K562 (cell line): ENCODE data around the gene CST8. TPM values are rescaled to one million over a fixed set of nuclear protein-coding genes. Genes with fewer than 3 reads are reported as not detected.

Experiments used
- ATAC-seq: fragments of 200-7000 bp; cut with Tn5 transposase; 3 replicates; pipeline ENCODE4 v1.9.1; 2020; ENCODE audit warnings: moderate library complexity
- BruUV-seq: library from RNA; stranded (reverse); fragments of 400-500 nt; replicated peaks from 2 replicates; lab custom pipeline; 2021; lab: Mats Ljungman, UMichigan
- CTCF ChIA-PET: fragments of 300-600 bp; formaldehyde crosslinking; extraction: SDS; loops from one replicate; lab custom pipeline; 2021; ENCODE audit warnings: low intra/inter-chr PET ratio; lab: Yijun Ruan, JAX
- POLR2A ChIA-PET: fragments of 300-600, 350-650 bp; sonication (Branson Sonifier 250); formaldehyde crosslinking; extraction: SDS; loops from one replicate; lab custom pipeline; 2021; ENCODE audit warnings: antibody characterized with exemption, inconsistent platforms; lab: Yijun Ruan, JAX
- DNase-seq, 4 experiments: peaks; one replicate each; pipeline versions ENCODE4 v3.0.0 to v3.0.0-alpha.2; 2011 to 2018; ENCODE audit warnings: low spot score in 3 of 4, mixed read lengths in 3 of 4; ENCODE audit errors: extremely low read depth in 1 of 4
- FAIRE-seq: peaks from 2 replicates; lab custom pipeline; 2011; peaks lifted over from hg19 to GRCh38; lab: Jason Lieb, UNC
- H2AFZ ChIP-seq: 2 replicates; pipeline ENCODE4 v1.6.0; 2011; ENCODE audit warnings: low read depth, low read length, control low read depth, inconsistent platforms
- H3K27ac ChIP-seq: fragments of 200-600 bp; 3 replicates; pipeline ENCODE4 v1.8.0; 2011; ENCODE audit warnings: low read depth, mild to moderate bottlenecking, control low read depth, inconsistent platforms, low read length, moderate library complexity, mixed read lengths; ENCODE audit errors: extremely low read depth
- H3K27me3 ChIP-seq, 2 experiments: fragments of 300-600 bp in 1 of 2; 2 replicates in 1 of 2; 3 replicates in 1 of 2; pipeline versions ENCODE4 v1.6.0 to v1.8.0; 2011; ENCODE audit warnings: inconsistent platforms in 2 of 2, low read length in 2 of 2, mild to moderate bottlenecking in 1 of 2, mixed read lengths in 1 of 2, moderate library complexity in 1 of 2; ENCODE audit not compliant: control insufficient read depth in 2 of 2, insufficient read depth in 2 of 2
- H3K36me3 ChIP-seq: fragments of 300-600 bp; 3 replicates; pipeline ENCODE4 v1.8.0; 2011; ENCODE audit warnings: mild to moderate bottlenecking, low read length, inconsistent platforms; ENCODE audit not compliant: control insufficient read depth, insufficient read depth
- H3K4me1 ChIP-seq, 2 experiments: fragments of 200-600 bp in 1 of 2; replicated peaks in 1 of 2; 2 replicates in 1 of 2; 3 replicates in 1 of 2; pipeline versions ENCODE4 v1.5.1 to v1.8.0; 2011; ENCODE audit warnings: inconsistent platforms in 2 of 2, low read length in 2 of 2, mild to moderate bottlenecking in 1 of 2, mixed read lengths in 1 of 2, moderate library complexity in 1 of 2; ENCODE audit not compliant: control insufficient read depth in 2 of 2, insufficient read depth in 2 of 2
- H3K4me2 ChIP-seq: 2 replicates; pipeline ENCODE4 v1.6.1; 2011; ENCODE audit warnings: low read length, control low read depth, inconsistent platforms, mixed read lengths; ENCODE audit not compliant: insufficient read depth
- H3K4me3 ChIP-seq: fragments of 200-600 bp; sonication (generic), shearing (Covaris generic); 2 replicates; pipeline ENCODE4 v1.5.1; 2016; ENCODE audit warnings: control low read depth, inconsistent platforms
- H3K79me2 ChIP-seq: fragments of 200-600 bp; 3 replicates; pipeline ENCODE4 v1.8.0; 2011; ENCODE audit warnings: low read length, inconsistent platforms; ENCODE audit not compliant: control insufficient read depth, insufficient read depth
- H3K9ac ChIP-seq, 2 experiments: 2 replicates each; pipeline versions ENCODE4 v1.6.0 to v1.6.1; 2011; ENCODE audit warnings: low read depth in 2 of 2, low read length in 2 of 2, control low read depth in 1 of 2, inconsistent platforms in 1 of 2, mild to moderate bottlenecking in 1 of 2, mixed read lengths in 1 of 2; ENCODE audit not compliant: insufficient read depth in 1 of 2
- H3K9me1 ChIP-seq: one replicate; pipeline ENCODE4 v1.6.0; 2011; ENCODE audit warnings: inconsistent platforms, mild to moderate bottlenecking, low read length, moderate library complexity; ENCODE audit not compliant: control insufficient read depth, insufficient read depth
- H3K9me3 ChIP-seq: replicated peaks from 2 replicates; pipeline ENCODE4 v1.5.1; 2011; ENCODE audit warnings: low read depth, low read length, inconsistent platforms; ENCODE audit not compliant: control insufficient read depth, insufficient read depth
- H4K20me1 ChIP-seq: replicated peaks from 2 replicates; pipeline ENCODE4 v1.6.1; 2011; ENCODE audit warnings: low read length, inconsistent platforms, mixed read lengths; ENCODE audit not compliant: control insufficient read depth, insufficient read depth
- GABPB2 ChIP-seq: fragments of 250-450 bp; sonication (Bioruptor Pico); conservative IDR thresholded peaks from 2 replicates; pipeline ENCODE4 v1.5.1; 2021; ENCODE audit warnings: mild to moderate bottlenecking
- JUND ChIP-seq, 2 experiments: IDR thresholded peaks; 2 replicates in 1 of 2; 3 replicates in 1 of 2; pipeline ENCODE4 v1.6.1; 2011; ENCODE audit warnings: borderline replicate concordance in 2 of 2, low read depth in 2 of 2, low read length in 2 of 2, improper control_type of control experiment in 1 of 2, missing biosample characterization in 1 of 2, missing genetic modification characterization in 1 of 2, missing genetic modification reagents in 1 of 2
- RFX5 ChIP-seq: IDR thresholded peaks from 2 replicates; pipeline ENCODE4 v1.6.1; 2011; ENCODE audit warnings: low read depth, mild to moderate bottlenecking, improper control_type of control experiment, low read length
- SMAD3 ChIP-seq: fragments of 450-650 bp; formaldehyde crosslinking; conservative IDR thresholded peaks from 2 replicates; pipeline ENCODE4 v1.4.0; 2020; ENCODE audit warnings: mild to moderate bottlenecking
- SMARCE1 ChIP-seq: fragments of 450-650 bp; IDR thresholded peaks from 2 replicates; pipeline ENCODE4 v1.7.1; 2016; ENCODE audit warnings: mild to moderate bottlenecking
- TAF1 ChIP-seq: IDR thresholded peaks from 2 replicates; pipeline ENCODE4 v1.6.1; 2011; ENCODE audit warnings: mild to moderate bottlenecking, low read length, moderate library complexity; ENCODE audit not compliant: insufficient read depth, control insufficient read depth, severe bottlenecking; ENCODE audit errors: extremely low read depth
- ZNF263 ChIP-seq: sonication (generic); formaldehyde crosslinking; IDR thresholded peaks from 2 replicates; pipeline ENCODE4 v1.8.0; 2022; ENCODE audit warnings: mild to moderate bottlenecking, missing genetic modification reagents, borderline replicate concordance
- ZNF518B ChIP-seq: fragments of 250-450 bp; sonication (Bioruptor Pico); IDR thresholded peaks from 2 replicates; pipeline ENCODE4 v1.5.0; 2021; ENCODE audit warnings: mild to moderate bottlenecking, moderate library complexity
- WGBS: fragments of 100-300 bp; shearing (Covaris generic); methylation state at CpG from one replicate; pipeline ENCODE4 v1.1.6; 2016; ENCODE audit warnings: low coverage, mixed read lengths; ENCODE audit not compliant: insufficient coverage; ENCODE audit errors: missing lambda C conversion rate; 5-methylcytosine and 5-hydroxymethylcytosine counted together
- in situ Hi-C: fragments of 300-500 bp; cut with MboI; formaldehyde crosslinking; loops from 4 replicates; pipeline ENCODE4 v1.15.0; 2018; ENCODE audit warnings: inconsistent platforms, mixed read lengths
- intact Hi-C: fragments of 100-400 bp; cut with micrococcal nuclease; formaldehyde crosslinking; loops from 2 replicates; pipeline ENCODE4 v1.14.2; 2022
- polyA plus RNA-seq, 8 experiments: library from polyadenylated mRNA; depleted of rRNA in 4 of 8; stranded (reverse) in 5 of 8; unstranded in 3 of 8; fragments of >200 nt; fragmentation: Nextera tagmentation in 2 of 8; fragmentation: Illumina TruSeq in 1 of 8; extraction: Ambion mirVana in 2 of 8; extraction: Trizol in 1 of 8; gene quantifications; 2 replicates each; pipeline versions ENCODE4 v1.2.1 to v1.2.3, GENCODE V29; 2011 to 2014; ENCODE audit warnings: inconsistent platforms in 1 of 8, missing spikeins in 1 of 8
- total RNA-seq, 7 experiments: library from RNA; depleted of rRNA in 6 of 7; stranded (reverse); fragments of >200 nt in 6 of 7; fragmentation: Illumina TruSeq in 2 of 7; extraction: Trizol in 2 of 7; gene quantifications; 2 replicates each; pipeline versions ENCODE4 v1.2.1 to v1.2.3, GENCODE V29; 2011 to 2021; ENCODE audit warnings: low replicate concordance in 1 of 7
- TF ChIP-seq, protein P1 (sequence below): sonication (generic); formaldehyde crosslinking; IDR thresholded peaks from 2 replicates; pipeline ENCODE4 v1.8.0; 2022; ENCODE audit warnings: mild to moderate bottlenecking, low read depth, missing genetic modification reagents
- TF ChIP-seq, protein P2 (sequence below): fragments of 200-800 bp; sonication (Bioruptor generic); IDR thresholded peaks from 2 replicates; pipeline ENCODE4 v1.6.1; 2016; ENCODE audit warnings: missing genetic modification characterization, missing compliant biosample characterization

The CST8 gene
- total and polyA plus RNA-seq, 9 of the 15 experiments (the other 6 are each of a cell fraction or from before 2014, with no cell fraction given) = not detected

GRCh38 chr20:23450877-23451276, 40.0 kb upstream of the CST8 start (continued):
- no peak for TF ChIP-seq GABPB2 (CRISPR knock-in tag)
- TF ChIP-seq, protein P1, sequence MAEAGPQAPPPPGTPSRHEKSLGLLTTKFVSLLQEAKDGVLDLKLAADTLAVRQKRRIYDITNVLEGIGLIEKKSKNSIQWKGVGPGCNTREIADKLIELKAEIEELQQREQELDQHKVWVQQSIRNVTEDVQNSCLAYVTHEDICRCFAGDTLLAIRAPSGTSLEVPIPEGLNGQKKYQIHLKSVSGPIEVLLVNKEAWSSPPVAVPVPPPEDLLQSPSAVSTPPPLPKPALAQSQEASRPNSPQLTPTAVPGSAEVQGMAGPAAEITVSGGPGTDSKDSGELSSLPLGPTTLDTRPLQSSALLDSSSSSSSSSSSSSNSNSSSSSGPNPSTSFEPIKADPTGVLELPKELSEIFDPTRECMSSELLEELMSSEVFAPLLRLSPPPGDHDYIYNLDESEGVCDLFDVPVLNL (CRISPR knock-in tag) = no peak
- no peak for TF ChIP-seq RFX5

GRCh38 chr20:23451956-23452487, 38.9 kb upstream of the CST8 start:
- in situ Hi-C loops = no loop called here
- H3K9me3 ChIP-seq = no peaks in the 10 kb centered on the region
- no peak overlapping the region for H3K9ac ChIP-seq
- no peaks in the 10 kb centered on the region for H3K4me1 ChIP-seq
- no peak overlapping the region for H3K27ac ChIP-seq
- FAIRE-seq (no peak), ATAC-seq (no peak), DNase-seq (no peak)
- no peak overlapping the region for H3K4me2 ChIP-seq
- no peaks in the 10 kb centered on the region for H3K9me1 ChIP-seq
- no peaks in the 10 kb centered on the region for H3K79me2 ChIP-seq
- H3K36me3 ChIP-seq = no peaks in the 10 kb centered on the region
- no peak overlapping the region for H2AFZ ChIP-seq
- intact Hi-C loops = no loop called here
- H3K4me3 ChIP-seq = no peak overlapping the region
- WGBS = 1% methylated on average over 11 of the region's 11 CpGs
- BruUV-seq = no TSS peak
- ChIA-PET POLR2A (no interaction called here), CTCF (no interaction called here)
- H3K27me3 ChIP-seq = peaks cover 0 to 49% of the 10 kb centered on the region in 2 experiments; a peak in 4 of 5 replicates
- H4K20me1 ChIP-seq = no peaks in the 10 kb centered on the region
- TF ChIP-seq, protein P2, sequence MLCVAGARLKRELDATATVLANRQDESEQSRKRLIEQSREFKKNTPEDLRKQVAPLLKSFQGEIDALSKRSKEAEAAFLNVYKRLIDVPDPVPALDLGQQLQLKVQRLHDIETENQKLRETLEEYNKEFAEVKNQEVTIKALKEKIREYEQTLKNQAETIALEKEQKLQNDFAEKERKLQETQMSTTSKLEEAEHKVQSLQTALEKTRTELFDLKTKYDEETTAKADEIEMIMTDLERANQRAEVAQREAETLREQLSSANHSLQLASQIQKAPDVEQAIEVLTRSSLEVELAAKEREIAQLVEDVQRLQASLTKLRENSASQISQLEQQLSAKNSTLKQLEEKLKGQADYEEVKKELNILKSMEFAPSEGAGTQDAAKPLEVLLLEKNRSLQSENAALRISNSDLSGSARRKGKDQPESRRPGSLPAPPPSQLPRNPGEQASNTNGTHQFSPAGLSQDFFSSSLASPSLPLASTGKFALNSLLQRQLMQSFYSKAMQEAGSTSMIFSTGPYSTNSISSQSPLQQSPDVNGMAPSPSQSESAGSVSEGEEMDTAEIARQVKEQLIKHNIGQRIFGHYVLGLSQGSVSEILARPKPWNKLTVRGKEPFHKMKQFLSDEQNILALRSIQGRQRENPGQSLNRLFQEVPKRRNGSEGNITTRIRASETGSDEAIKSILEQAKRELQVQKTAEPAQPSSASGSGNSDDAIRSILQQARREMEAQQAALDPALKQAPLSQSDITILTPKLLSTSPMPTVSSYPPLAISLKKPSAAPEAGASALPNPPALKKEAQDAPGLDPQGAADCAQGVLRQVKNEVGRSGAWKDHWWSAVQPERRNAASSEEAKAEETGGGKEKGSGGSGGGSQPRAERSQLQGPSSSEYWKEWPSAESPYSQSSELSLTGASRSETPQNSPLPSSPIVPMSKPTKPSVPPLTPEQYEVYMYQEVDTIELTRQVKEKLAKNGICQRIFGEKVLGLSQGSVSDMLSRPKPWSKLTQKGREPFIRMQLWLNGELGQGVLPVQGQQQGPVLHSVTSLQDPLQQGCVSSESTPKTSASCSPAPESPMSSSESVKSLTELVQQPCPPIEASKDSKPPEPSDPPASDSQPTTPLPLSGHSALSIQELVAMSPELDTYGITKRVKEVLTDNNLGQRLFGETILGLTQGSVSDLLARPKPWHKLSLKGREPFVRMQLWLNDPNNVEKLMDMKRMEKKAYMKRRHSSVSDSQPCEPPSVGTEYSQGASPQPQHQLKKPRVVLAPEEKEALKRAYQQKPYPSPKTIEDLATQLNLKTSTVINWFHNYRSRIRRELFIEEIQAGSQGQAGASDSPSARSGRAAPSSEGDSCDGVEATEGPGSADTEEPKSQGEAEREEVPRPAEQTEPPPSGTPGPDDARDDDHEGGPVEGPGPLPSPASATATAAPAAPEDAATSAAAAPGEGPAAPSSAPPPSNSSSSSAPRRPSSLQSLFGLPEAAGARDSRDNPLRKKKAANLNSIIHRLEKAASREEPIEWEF (CRISPR knock-in tag) = no peak
- TF ChIP-seq ZNF263 (CRISPR knock-in tag) = no peak
- TF ChIP-seq ZNF518B (CRISPR knock-in tag) = no peak
- no peak for TF ChIP-seq JUND (IDR thresholded peaks at IDR 0.05; ENCODE audit: borderline replicate concordance, low read depth, low read length)
- no peak for TF ChIP-seq JUND (tag; IDR thresholded peaks at IDR 0.05; ENCODE audit: borderline replicate concordance, low read depth, low read length)
- TF ChIP-seq SMAD3 = no peak
- no peak for TF ChIP-seq SMARCE1
- TF ChIP-seq TAF1 = no peak
